HG03060 (cell line): ENCODE measurements around the gene ABHD15.

Experiments
- ATAC-seq: cut with Tn5 transposase; IDR thresholded peaks from one replicate; pipeline ENCODE4 v1.9.1; 2021; ENCODE audit warnings: low read depth, moderate number of reproducible peaks; ENCODE audit not compliant: unreplicated experiment

ABHD15 gene

GRCh38 chr17:29549177-29549923, 17.5 kb downstream of the ABHD15 start:
- ATAC-seq = no peak

GRCh38 chr17:29546830-29547229, 20.0 kb downstream of the ABHD15 start:
- ATAC-seq = no peak

- no peak for ATAC-seq
These were observed 20.8 kb downstream of the ABHD15 start for GRCh38 chr17:29546085-29546484.

- ATAC-seq = no peak
These were observed 22.8 kb downstream of the ABHD15 start for GRCh38 chr17:29544066-29544465.

GRCh38 chr17:29533976-29534375, 32.9 kb downstream of the ABHD15 start:
- ATAC-seq = no peak

- no peak for ATAC-seq
These were observed 40.5 kb downstream of the ABHD15 start for GRCh38 chr17:29526322-29526721.

GRCh38 chr17:29524692-29525091, 42.1 kb downstream of the ABHD15 start:
- ATAC-seq = no peak

- ATAC-seq = no peak
These were observed 48.5 kb downstream of the ABHD15 start for GRCh38 chr17:29518359-29518758.

GRCh38 chr17:29514792-29515191, 52.0 kb downstream of the ABHD15 start:
- ATAC-seq = no peak

- ATAC-seq = no peak
These were observed 55.9 kb downstream of the ABHD15 start for GRCh38 chr17:29510953-29511352.
